Stimulated activated CD4-positive, alpha-beta T cell treated with anti-CD3 and anti-CD28 coated beads, Interleukin-4, amount 100 ng/mL, for 1 hour (primary cell): Measurements from ENCODE around the gene POLR3K.
A peak's percentile ranks its signal among the peaks of the same experiment; 100 is the strongest.

ENCODE experiments used
- DNase-seq: peaks from one replicate; pipeline ENCODE4 v3.0.0-alpha.2; 2020

Gene POLR3K

GRCh38 chr16:53346-54236, at the start of gene POLR3K, which contains the start of gene SNRNP25:
Gene POLR3K, minus strand, starts transcription at chr16:53608. Its CDS starts 22 bp downstream, at chr16:53586.
Gene SNRNP25, plus strand, starts transcription at chr16:53828. Its CDS starts 189 bp downstream, at chr16:54017.
- DNase-seq = peak; percentile 98

- no peak for DNase-seq
Measured at GRCh38 chr16:102060-102855, 48.9 kb upstream of the POLR3K start.

GRCh38 chr16:101586-101985, 48.2 kb upstream of the POLR3K start:
- DNase-seq = no peak

- no peak for DNase-seq
Measured at GRCh38 chr16:100989-101388, 47.6 kb upstream of the POLR3K start.

- DNase-seq = no peak
Measured at GRCh38 chr16:97822-98221, 44.4 kb upstream of the POLR3K start.

GRCh38 chr16:96935-97381, 43.5 kb upstream of the POLR3K start:
- DNase-seq = peak; percentile 87

GRCh38 chr16:94918-95265, 41.5 kb upstream of the POLR3K start:
- DNase-seq = no peak

- no peak for DNase-seq
Measured at GRCh38 chr16:92431-93339, 39.3 kb upstream of the POLR3K start.

GRCh38 chr16:91484-91883, 38.1 kb upstream of the POLR3K start:
- DNase-seq = no peak

GRCh38 chr16:89391-90302, 36.2 kb upstream of the POLR3K start:
- no peak for DNase-seq

- DNase-seq = no peak
Measured at GRCh38 chr16:88613-89012, 35.2 kb upstream of the POLR3K start.

GRCh38 chr16:86483-86952, 33.1 kb upstream of the POLR3K start:
- no peak for DNase-seq

GRCh38 chr16:85865-86264, 32.5 kb upstream of the POLR3K start:
- no peak for DNase-seq

- DNase-seq = no peak
Measured at GRCh38 chr16:85407-85782, 32.0 kb upstream of the POLR3K start.

GRCh38 chr16:84718-85406, 31.5 kb upstream of the POLR3K start:
- peak; percentile 54 for DNase-seq

GRCh38 chr16:83781-84615, 30.6 kb upstream of the POLR3K start:
- no peak for DNase-seq

GRCh38 chr16:83060-83603, 29.7 kb upstream of the POLR3K start:
- no peak for DNase-seq

GRCh38 chr16:79151-80054, 26.0 kb upstream of the POLR3K start:
- no peak for DNase-seq
